ENCODE measurements around the gene FAM174C.
A peak's percentile ranks its signal among the peaks of the same experiment; 100 is the strongest.

The FAM174C gene

GRCh38 chr19:1273263-1274041 is 1.9 kb upstream of the FAM174C start:
- no peak overlapping the region for H3K9ac ChIP-seq (ENCODE audit: low read length in 5 of 5)
- H3K27ac ChIP-seq (ENCODE audit: low read depth, low read length), result peak overlapping the region; percentile 91
- no peaks in the 10 kb centered on the region for H3K9me3 ChIP-seq (ENCODE audit: control insufficient read depth in 5 of 5, low read length in 5 of 5)
- H3K36me3 ChIP-seq (ENCODE audit: control insufficient read depth in 5 of 5, insufficient read depth in 5 of 5, low read length in 5 of 5), result peaks cover 0 to 49% (median 41%) of the 10 kb centered on the region in 5 donors
- H3K4me3 ChIP-seq (ENCODE audit: low read depth in 1 of 5, low read length in 5 of 5), result peak overlapping the region in 1 of 5 donors; percentile 1
- H3K4me1 ChIP-seq (ENCODE audit: control insufficient read depth in 5 of 5, insufficient read depth in 5 of 5, low read length in 5 of 5), result peaks cover 18 to 74% (median 72%) of the 10 kb centered on the region in 5 donors
- no peaks in the 10 kb centered on the region for H3K27me3 ChIP-seq (ENCODE audit: control insufficient read depth in 5 of 5, insufficient read depth in 4 of 5, low read length in 5 of 5)

GRCh38 chr19:1274081-1274851 is 1.1 kb upstream of the FAM174C start:
- Histone ChIP-seq H3K27ac (ENCODE audit: low read depth, low read length) (peak overlapping the region; percentile 91), H3K4me1 (ENCODE audit: control insufficient read depth in 5 of 5, insufficient read depth in 5 of 5, low read length in 5 of 5) (peaks cover 15 to 70% (median 67%) of the 10 kb centered on the region in 5 donors), H3K27me3 (ENCODE audit: control insufficient read depth in 5 of 5, insufficient read depth in 4 of 5, low read length in 5 of 5) (no peaks in the 10 kb centered on the region), H3K9ac (ENCODE audit: low read length in 5 of 5) (peak overlapping the region in 2 of 5 donors; percentile 37 to 73), H3K9me3 (ENCODE audit: control insufficient read depth in 5 of 5, low read length in 5 of 5) (no peaks in the 10 kb centered on the region), H3K4me3 (ENCODE audit: low read depth in 1 of 5, low read length in 5 of 5) (peak overlapping the region in 4 of 5 donors; percentile 22 to 75 (median 60)), H3K36me3 (ENCODE audit: control insufficient read depth in 5 of 5, insufficient read depth in 5 of 5, low read length in 5 of 5) (peaks cover 0 to 56% (median 47%) of the 10 kb centered on the region in 5 donors)

- no peaks in the 10 kb centered on the region for H3K9me3 ChIP-seq (ENCODE audit: control insufficient read depth in 5 of 5, low read length in 5 of 5)
- H3K36me3 ChIP-seq (ENCODE audit: control insufficient read depth in 5 of 5, insufficient read depth in 5 of 5, low read length in 5 of 5), result peaks cover 0 to 60% (median 50%) of the 10 kb centered on the region in 5 donors
- H3K27ac ChIP-seq (ENCODE audit: low read depth, low read length), result peak overlapping the region; percentile 91
- peak overlapping the region in 4 of 5 donors; percentile 37 to 94 (median 62) for H3K9ac ChIP-seq (ENCODE audit: low read length in 5 of 5)
- peaks cover 14 to 69% (median 67%) of the 10 kb centered on the region in 5 donors for H3K4me1 ChIP-seq (ENCODE audit: control insufficient read depth in 5 of 5, insufficient read depth in 5 of 5, low read length in 5 of 5)
- peak overlapping the region in 4 of 5 donors; percentile 22 to 75 (median 60) for H3K4me3 ChIP-seq (ENCODE audit: low read depth in 1 of 5, low read length in 5 of 5)
- H3K27me3 ChIP-seq (ENCODE audit: control insufficient read depth in 5 of 5, insufficient read depth in 4 of 5, low read length in 5 of 5), result no peaks in the 10 kb centered on the region
These were observed 474 bp upstream of the FAM174C start for GRCh38 chr19:1274852-1275259.

- H3K36me3 ChIP-seq (ENCODE audit: control insufficient read depth in 5 of 5, insufficient read depth in 5 of 5, low read length in 5 of 5), result peaks cover 0 to 55% (median 45%) of the 10 kb centered on the region in 5 donors
- H3K9me3 ChIP-seq (ENCODE audit: control insufficient read depth in 5 of 5, low read length in 5 of 5), result no peaks in the 10 kb centered on the region
- H3K4me1 ChIP-seq (ENCODE audit: control insufficient read depth in 5 of 5, insufficient read depth in 5 of 5, low read length in 5 of 5), result peaks cover 9 to 58% (median 56%) of the 10 kb centered on the region in 5 donors
- H3K27me3 ChIP-seq (ENCODE audit: control insufficient read depth in 5 of 5, insufficient read depth in 4 of 5, low read length in 5 of 5), result no peaks in the 10 kb centered on the region
- peak overlapping the region; percentile 22 to 75 (median 73) for H3K4me3 ChIP-seq (ENCODE audit: low read depth in 1 of 5, low read length in 5 of 5)
- peak overlapping the region in 4 of 5 donors; percentile 75 to 94 (median 83) for H3K9ac ChIP-seq (ENCODE audit: low read length in 5 of 5)
- H3K27ac ChIP-seq (ENCODE audit: low read depth, low read length), result peak overlapping the region; percentile 91
These were observed 772 bp downstream of the FAM174C start for GRCh38 chr19:1275976-1276627.

- peaks cover 0 to 50% (median 40%) of the 10 kb centered on the region in 5 donors for H3K36me3 ChIP-seq (ENCODE audit: control insufficient read depth in 5 of 5, insufficient read depth in 5 of 5, low read length in 5 of 5)
- H3K9ac ChIP-seq (ENCODE audit: low read length in 5 of 5), result peak overlapping the region in 4 of 5 donors; percentile 75 to 94 (median 83)
- peak overlapping the region in 3 of 5 donors; percentile 73 to 75 (median 75) for H3K4me3 ChIP-seq (ENCODE audit: low read depth in 1 of 5, low read length in 5 of 5)
- H3K27ac ChIP-seq (ENCODE audit: low read depth, low read length), result no peak overlapping the region
- H3K4me1 ChIP-seq (ENCODE audit: control insufficient read depth in 5 of 5, insufficient read depth in 5 of 5, low read length in 5 of 5), result peaks cover 7 to 53% (median 50%) of the 10 kb centered on the region in 5 donors
- H3K9me3 ChIP-seq (ENCODE audit: control insufficient read depth in 5 of 5, low read length in 5 of 5), result no peaks in the 10 kb centered on the region
- peaks cover 0 to 1% (median 0%) of the 10 kb centered on the region in 5 donors for H3K27me3 ChIP-seq (ENCODE audit: control insufficient read depth in 5 of 5, insufficient read depth in 4 of 5, low read length in 5 of 5)
These were observed 1.3 kb downstream of the FAM174C start for GRCh38 chr19:1276628-1277022.

- H3K36me3 ChIP-seq (ENCODE audit: control insufficient read depth in 5 of 5, insufficient read depth in 5 of 5, low read length in 5 of 5), result peaks cover 0 to 46% (median 35%) of the 10 kb centered on the region in 5 donors
- H3K9ac ChIP-seq (ENCODE audit: low read length in 5 of 5), result peak overlapping the region in 1 of 5 donors; percentile 94
- H3K4me3 ChIP-seq (ENCODE audit: low read depth in 1 of 5, low read length in 5 of 5), result no peak overlapping the region
- no peak overlapping the region for H3K27ac ChIP-seq (ENCODE audit: low read depth, low read length)
- H3K27me3 ChIP-seq (ENCODE audit: control insufficient read depth in 5 of 5, insufficient read depth in 4 of 5, low read length in 5 of 5), result peaks cover 0 to 6% (median 0%) of the 10 kb centered on the region in 5 donors
- peaks cover 7 to 49% (median 46%) of the 10 kb centered on the region in 5 donors for H3K4me1 ChIP-seq (ENCODE audit: control insufficient read depth in 5 of 5, insufficient read depth in 5 of 5, low read length in 5 of 5)
- H3K9me3 ChIP-seq (ENCODE audit: control insufficient read depth in 5 of 5, low read length in 5 of 5), result no peaks in the 10 kb centered on the region
These were observed 1.7 kb downstream of the FAM174C start for GRCh38 chr19:1277061-1277460.

GRCh38 chr19:1278074-1278473 is 2.7 kb downstream of the FAM174C start:
- H3K4me1 ChIP-seq (ENCODE audit: control insufficient read depth in 5 of 5, insufficient read depth in 5 of 5, low read length in 5 of 5), result peaks cover 4 to 39% (median 36%) of the 10 kb centered on the region in 5 donors

GRCh38 chr19:1278713-1279660 is 3.7 kb downstream of the FAM174C start:
- no peak overlapping the region for H3K4me3 ChIP-seq (ENCODE audit: low read depth in 1 of 5, low read length in 5 of 5)
- H3K27me3 ChIP-seq (ENCODE audit: control insufficient read depth in 5 of 5, insufficient read depth in 4 of 5, low read length in 5 of 5), result peaks cover 9 to 17% (median 14%) of the 10 kb centered on the region in 5 donors
- H3K9me3 ChIP-seq (ENCODE audit: control insufficient read depth in 5 of 5, low read length in 5 of 5), result no peaks in the 10 kb centered on the region
- peaks cover 1 to 29% (median 27%) of the 10 kb centered on the region in 5 donors for H3K4me1 ChIP-seq (ENCODE audit: control insufficient read depth in 5 of 5, insufficient read depth in 5 of 5, low read length in 5 of 5)
- H3K36me3 ChIP-seq (ENCODE audit: control insufficient read depth in 5 of 5, insufficient read depth in 5 of 5, low read length in 5 of 5), result peaks cover 0 to 26% (median 16%) of the 10 kb centered on the region in 5 donors
- H3K9ac ChIP-seq (ENCODE audit: low read length in 5 of 5), result no peak overlapping the region
- no peak overlapping the region for H3K27ac ChIP-seq (ENCODE audit: low read depth, low read length)

More at GRCh38 chr19:1278074-1278473, 2.7 kb downstream of the FAM174C start:
- Histone ChIP-seq H3K9ac (ENCODE audit: low read length in 5 of 5) (no peak overlapping the region), H3K27me3 (ENCODE audit: control insufficient read depth in 5 of 5, insufficient read depth in 4 of 5, low read length in 5 of 5) (peaks cover under 1 to 8% (median 5%) of the 10 kb centered on the region in 5 donors), H3K4me3 (ENCODE audit: low read depth in 1 of 5, low read length in 5 of 5) (no peak overlapping the region), H3K27ac (ENCODE audit: low read depth, low read length) (no peak overlapping the region), H3K36me3 (ENCODE audit: control insufficient read depth in 5 of 5, insufficient read depth in 5 of 5, low read length in 5 of 5) (peaks cover 0 to 35% (median 25%) of the 10 kb centered on the region in 5 donors), H3K9me3 (ENCODE audit: control insufficient read depth in 5 of 5, low read length in 5 of 5) (no peaks in the 10 kb centered on the region)
